GM12891 (cell line): Measurements from ENCODE around the gene TSPAN3.

Experiments
- DNase-seq: peaks from one replicate; pipeline ENCODE4 v3.0.0; 2011; ENCODE audit warnings: low spot score; ENCODE audit not compliant: insufficient read length
- FAIRE-seq: peaks from 2 replicates; lab custom pipeline; 2011; peaks lifted over from hg19 to GRCh38; lab: Jason Lieb, UNC
- PAX5 ChIP-seq: IDR thresholded peaks from 2 replicates; pipeline ENCODE4 v1.6.1; 2011; ENCODE audit warnings: low read length, moderate library complexity, mild to moderate bottlenecking; ENCODE audit not compliant: insufficient read depth, severe bottlenecking
- POLR2A ChIP-seq: IDR thresholded peaks from 2 replicates; pipeline ENCODE4 v1.6.1; 2011; ENCODE audit warnings: low read depth, low read length, control low read depth
- POLR2AphosphoS5 ChIP-seq: IDR thresholded peaks from 2 replicates; pipeline ENCODE4 v1.6.1; 2011; ENCODE audit warnings: low read depth, low read length, control low read depth
- POU2F2 ChIP-seq: IDR thresholded peaks from 2 replicates; pipeline ENCODE4 v1.6.1; 2011; ENCODE audit warnings: low read depth, mild to moderate bottlenecking, control low read depth, low read length, moderate library complexity
- SPI1 ChIP-seq: IDR thresholded peaks from 2 replicates; pipeline ENCODE4 v1.6.1; 2011; ENCODE audit warnings: low read depth, low read length, control low read depth
- TAF1 ChIP-seq: IDR thresholded peaks from 2 replicates; pipeline ENCODE4 v1.6.1; 2011; ENCODE audit warnings: low read depth, low read length, control low read depth

The TSPAN3 gene

DNA sequence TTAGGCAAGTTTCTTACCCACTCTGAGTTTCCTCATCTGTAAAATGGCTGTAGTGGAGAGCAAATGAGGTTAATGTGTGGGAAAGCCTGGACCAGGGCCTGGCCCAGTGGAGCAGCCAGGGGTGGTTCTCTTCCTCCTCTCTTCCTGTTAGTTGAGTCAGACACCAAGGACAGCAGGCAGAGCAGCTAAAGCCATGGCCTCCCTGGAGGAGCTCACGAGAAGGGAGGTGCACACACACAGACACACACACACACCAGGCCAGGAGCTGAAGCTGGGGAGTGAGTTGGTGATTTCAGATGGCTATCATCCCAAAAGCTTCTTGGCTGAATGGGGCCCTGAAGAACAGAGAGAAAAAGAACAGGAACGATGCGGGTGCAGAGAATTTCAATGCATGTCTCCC is 33.2 kb upstream of the TSPAN3 start:
- no peak for DNase-seq
- no peak for TF ChIP-seq PAX5
- no peak for TF ChIP-seq TAF1
- no peak for TF ChIP-seq POLR2AphosphoS5
- no peak for TF ChIP-seq SPI1
- no peak for TF ChIP-seq POU2F2
- TF ChIP-seq POLR2A, result no peak
- no peak for FAIRE-seq

DNA sequence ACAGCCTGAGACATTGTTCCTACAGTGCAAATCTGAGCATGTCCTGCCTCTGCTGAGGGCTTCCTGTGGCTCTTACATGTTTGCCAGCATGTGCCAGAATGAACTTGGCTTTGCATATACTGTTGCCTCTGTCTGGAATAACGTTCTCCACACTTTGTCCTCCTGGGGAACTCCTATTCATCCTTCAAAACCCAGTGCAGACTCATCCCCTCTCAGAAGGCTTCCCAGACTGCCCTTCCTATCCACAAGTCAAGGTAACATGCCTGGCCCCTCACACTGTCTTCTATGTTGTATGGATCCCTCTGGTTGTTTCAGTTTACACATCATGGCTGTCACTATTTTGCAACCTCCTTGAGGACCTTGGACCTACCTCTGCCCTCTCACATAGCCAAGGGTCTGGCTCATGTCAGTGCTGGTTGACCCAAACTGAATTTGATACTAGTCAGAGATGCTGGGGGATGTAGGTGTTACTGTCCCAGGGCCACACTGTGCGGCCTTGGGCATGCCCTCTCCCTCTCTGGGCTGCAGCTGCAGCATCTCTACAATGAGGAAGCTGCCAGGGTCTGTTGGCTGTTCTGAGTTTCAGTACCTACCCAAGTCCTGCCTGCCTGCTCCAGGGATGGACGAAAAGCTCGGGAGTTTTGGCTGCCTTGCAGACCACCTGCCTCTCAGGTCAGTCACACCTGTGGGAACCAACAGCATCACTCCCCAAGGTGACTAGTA is 29.0 kb upstream of the TSPAN3 start:
- FAIRE-seq (peak; percentile 31), DNase-seq (no peak)
- TF ChIP-seq POLR2AphosphoS5 (no peak), SPI1 (no peak), POU2F2 (no peak), POLR2A (no peak), TAF1 (no peak), PAX5 (no peak)

DNA sequence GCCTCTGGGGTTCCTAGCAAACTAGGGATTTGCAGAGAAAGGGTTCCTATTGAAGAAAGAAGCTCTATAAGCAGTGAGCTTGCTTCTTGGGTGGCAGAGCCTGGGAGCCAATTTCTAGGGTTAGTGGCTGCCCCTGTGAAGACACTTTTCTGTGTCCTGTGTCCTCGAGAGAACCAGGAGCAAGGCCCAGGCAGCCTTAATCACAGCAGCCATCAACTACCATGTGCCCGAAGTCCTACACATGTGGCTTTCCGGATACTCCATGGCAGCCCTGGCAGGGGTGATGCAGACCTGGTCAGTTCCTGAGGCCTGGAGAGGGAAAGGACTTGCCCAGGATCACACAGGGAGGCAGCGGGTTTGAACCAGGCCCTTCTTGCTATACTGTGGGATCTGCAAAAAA is 27.7 kb upstream of the TSPAN3 start:
- TF ChIP-seq TAF1 (no peak), SPI1 (no peak), POU2F2 (no peak), PAX5 (no peak), POLR2AphosphoS5 (no peak), POLR2A (no peak)
- DNase-seq, result no peak
- no peak for FAIRE-seq

DNA sequence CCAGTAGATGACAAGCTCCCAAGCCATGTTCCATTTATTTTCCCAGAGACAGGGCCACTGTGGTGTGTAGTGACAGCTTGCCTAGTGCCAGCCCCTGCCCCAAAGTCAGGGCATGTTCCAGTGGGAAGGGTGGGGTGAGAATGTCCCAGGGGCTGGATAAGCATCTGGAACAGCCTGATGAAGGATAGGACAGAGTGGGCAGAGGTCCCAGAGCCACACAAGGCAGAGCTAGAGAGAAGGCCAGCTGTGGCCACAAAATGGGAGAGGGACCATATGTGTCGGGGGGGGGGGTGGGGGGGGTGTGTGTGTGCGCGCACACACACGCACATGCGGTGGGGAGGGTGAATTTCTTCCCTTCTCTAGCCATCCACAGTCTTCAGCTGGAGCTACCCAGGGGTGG is 27.0 kb upstream of the TSPAN3 start:
- TF ChIP-seq POLR2AphosphoS5 (no peak), PAX5 (no peak), POLR2A (no peak), TAF1 (no peak), POU2F2 (no peak), SPI1 (no peak)
- no peak for FAIRE-seq

GRCh38 chr15:77097248-77097721 is 26.4 kb upstream of the TSPAN3 start:
- DNase-seq (no peak), FAIRE-seq (no peak)
- TF ChIP-seq POLR2A (no peak), POLR2AphosphoS5 (no peak), SPI1 (no peak), TAF1 (no peak)

More for the DNA sequence above, 27.0 kb upstream of the TSPAN3 start:
- no peak for DNase-seq

- FAIRE-seq (no peak), DNase-seq (no peak)
- no peak for TF ChIP-seq POLR2AphosphoS5
- TF ChIP-seq POU2F2, result no peak
- no peak for TF ChIP-seq TAF1
- TF ChIP-seq POLR2A, result no peak
- TF ChIP-seq PAX5, result no peak
- TF ChIP-seq SPI1, result no peak
Measured at GRCh38 chr15:77096541-77096940, 25.6 kb upstream of the TSPAN3 start.

DNA sequence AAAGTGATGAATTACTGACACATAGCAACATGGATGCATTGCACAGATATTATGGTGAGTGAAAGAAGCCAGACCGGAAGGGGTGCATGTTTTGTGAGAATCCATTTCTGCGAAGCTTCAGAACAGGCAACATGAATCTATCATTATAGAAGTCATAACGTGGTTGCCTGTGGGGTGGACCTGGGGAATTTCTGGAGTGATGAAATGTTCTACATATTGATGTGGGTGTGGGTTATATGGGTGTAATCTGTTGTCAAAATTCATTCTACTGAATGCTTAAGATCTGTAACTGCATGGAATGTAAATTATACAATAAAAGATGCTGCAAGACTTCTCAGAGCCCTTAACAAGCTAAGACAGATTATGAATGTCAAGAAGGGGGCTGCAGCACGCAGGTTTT is 25.2 kb upstream of the TSPAN3 start:
- no peak for DNase-seq
- no peak for FAIRE-seq
- TF ChIP-seq TAF1 (no peak), POU2F2 (no peak), POLR2A (no peak), SPI1 (no peak), PAX5 (no peak), POLR2AphosphoS5 (no peak)

DNA sequence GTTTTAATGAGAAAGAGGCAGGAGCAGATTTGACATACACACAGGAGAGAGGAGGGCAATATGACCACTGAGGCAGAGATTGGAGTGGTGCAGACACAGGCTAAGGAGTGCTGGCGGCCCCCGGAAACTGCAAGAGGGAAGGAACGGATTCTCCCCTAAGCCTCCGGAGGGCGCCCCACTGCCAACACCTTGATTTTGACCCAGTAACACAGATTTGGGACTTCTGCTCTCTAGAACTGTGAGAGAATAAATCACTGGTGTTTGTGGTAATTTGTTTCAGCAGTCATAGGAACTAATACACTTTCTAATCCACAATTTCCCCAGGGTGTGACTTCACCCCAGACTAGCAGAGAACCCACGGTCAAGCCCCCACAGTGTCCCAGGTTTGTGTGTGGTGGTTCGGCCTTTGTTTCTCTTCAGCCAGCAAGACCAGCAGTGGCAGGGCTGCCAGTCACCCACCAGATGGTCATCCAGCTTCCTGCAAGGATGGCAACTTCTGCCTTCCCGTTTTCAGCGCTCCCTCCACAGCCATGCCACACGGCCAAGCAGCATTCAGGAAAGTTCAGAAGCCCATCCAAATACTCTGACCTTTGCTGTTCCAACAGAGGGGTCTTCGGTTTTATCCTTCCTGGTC is 23.6 kb upstream of the TSPAN3 start:
- TF ChIP-seq POU2F2 (no peak), POLR2AphosphoS5 (no peak), POLR2A (no peak), TAF1 (no peak), PAX5 (no peak), SPI1 (no peak)
- FAIRE-seq, result no peak
- DNase-seq, result no peak

DNA sequence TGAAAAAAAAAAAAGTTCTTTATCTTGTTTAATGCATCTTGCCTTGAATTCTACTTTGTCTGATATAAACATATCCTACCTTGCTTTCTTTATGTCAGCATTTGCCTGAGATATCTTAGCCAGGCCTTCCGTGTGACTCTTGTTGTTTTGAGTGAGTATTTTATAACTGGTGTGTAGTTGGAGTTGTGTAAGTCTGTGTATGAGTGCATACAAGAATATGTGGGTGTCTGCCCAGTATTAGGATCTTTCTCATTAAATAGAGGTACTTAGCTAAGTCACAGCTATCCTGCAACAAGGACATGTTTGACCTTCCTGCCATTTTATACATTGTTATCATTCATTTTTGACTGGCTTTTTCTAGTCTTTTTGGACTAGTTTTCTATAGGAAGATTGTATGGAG is 22.5 kb upstream of the TSPAN3 start:
- TF ChIP-seq TAF1 (no peak), PAX5 (no peak), POLR2AphosphoS5 (no peak), POLR2A (no peak), POU2F2 (no peak), SPI1 (no peak)
- DNase-seq (no peak), FAIRE-seq (no peak)

GRCh38 chr15:77091097-77091496 is 20.2 kb upstream of the TSPAN3 start:
- TF ChIP-seq PAX5, result no peak
- no peak for TF ChIP-seq POLR2A
- TF ChIP-seq TAF1, result no peak
- no peak for TF ChIP-seq POLR2AphosphoS5
- TF ChIP-seq POU2F2, result no peak
- DNase-seq (no peak), FAIRE-seq (no peak)
